K562 (cell line): ENCODE results near the gene MPC2. TPM values are rescaled to one million over a fixed set of nuclear protein-coding genes. Genes with fewer than 3 reads are reported as not detected.

Source experiments
- ATAC-seq: fragments of 200-7000 bp; cut with Tn5 transposase; 3 replicates; pipeline ENCODE4 v1.9.1; 2020; ENCODE audit warnings: moderate library complexity
- BruUV-seq: library from RNA; stranded (reverse); fragments of 400-500 nt; replicated peaks from 2 replicates; lab custom pipeline; 2021; lab: Mats Ljungman, UMichigan
- CTCF ChIA-PET: fragments of 300-600 bp; formaldehyde crosslinking; extraction: SDS; loops from one replicate; lab custom pipeline; 2021; ENCODE audit warnings: low intra/inter-chr PET ratio; lab: Yijun Ruan, JAX
- POLR2A ChIA-PET: fragments of 300-600, 350-650 bp; sonication (Branson Sonifier 250); formaldehyde crosslinking; extraction: SDS; loops from one replicate; lab custom pipeline; 2021; ENCODE audit warnings: antibody characterized with exemption, inconsistent platforms; lab: Yijun Ruan, JAX
- DNase-seq, 4 experiments: peaks; one replicate each; pipeline versions ENCODE4 v3.0.0 to v3.0.0-alpha.2; 2011 to 2018; ENCODE audit warnings: low spot score in 3 of 4, mixed read lengths in 3 of 4; ENCODE audit errors: extremely low read depth in 1 of 4
- FAIRE-seq: peaks from 2 replicates; lab custom pipeline; 2011; peaks lifted over from hg19 to GRCh38; lab: Jason Lieb, UNC
- H2AFZ ChIP-seq: 2 replicates; pipeline ENCODE4 v1.6.0; 2011; ENCODE audit warnings: low read depth, low read length, control low read depth, inconsistent platforms
- H3K27ac ChIP-seq: fragments of 200-600 bp; 3 replicates; pipeline ENCODE4 v1.8.0; 2011; ENCODE audit warnings: low read depth, mild to moderate bottlenecking, control low read depth, inconsistent platforms, low read length, moderate library complexity, mixed read lengths; ENCODE audit errors: extremely low read depth
- H3K27me3 ChIP-seq, 2 experiments: fragments of 300-600 bp in 1 of 2; 2 replicates in 1 of 2; 3 replicates in 1 of 2; pipeline versions ENCODE4 v1.6.0 to v1.8.0; 2011; ENCODE audit warnings: inconsistent platforms in 2 of 2, low read length in 2 of 2, mild to moderate bottlenecking in 1 of 2, mixed read lengths in 1 of 2, moderate library complexity in 1 of 2; ENCODE audit not compliant: control insufficient read depth in 2 of 2, insufficient read depth in 2 of 2
- H3K36me3 ChIP-seq: fragments of 300-600 bp; 3 replicates; pipeline ENCODE4 v1.8.0; 2011; ENCODE audit warnings: mild to moderate bottlenecking, low read length, inconsistent platforms; ENCODE audit not compliant: control insufficient read depth, insufficient read depth
- H3K4me1 ChIP-seq, 2 experiments: fragments of 200-600 bp in 1 of 2; replicated peaks in 1 of 2; 2 replicates in 1 of 2; 3 replicates in 1 of 2; pipeline versions ENCODE4 v1.5.1 to v1.8.0; 2011; ENCODE audit warnings: inconsistent platforms in 2 of 2, low read length in 2 of 2, mild to moderate bottlenecking in 1 of 2, mixed read lengths in 1 of 2, moderate library complexity in 1 of 2; ENCODE audit not compliant: control insufficient read depth in 2 of 2, insufficient read depth in 2 of 2
- H3K4me2 ChIP-seq: 2 replicates; pipeline ENCODE4 v1.6.1; 2011; ENCODE audit warnings: low read length, control low read depth, inconsistent platforms, mixed read lengths; ENCODE audit not compliant: insufficient read depth
- H3K4me3 ChIP-seq: fragments of 200-600 bp; sonication (generic), shearing (Covaris generic); 2 replicates; pipeline ENCODE4 v1.5.1; 2016; ENCODE audit warnings: control low read depth, inconsistent platforms
- H3K79me2 ChIP-seq: fragments of 200-600 bp; 3 replicates; pipeline ENCODE4 v1.8.0; 2011; ENCODE audit warnings: low read length, inconsistent platforms; ENCODE audit not compliant: control insufficient read depth, insufficient read depth
- H3K9ac ChIP-seq, 2 experiments: 2 replicates each; pipeline versions ENCODE4 v1.6.0 to v1.6.1; 2011; ENCODE audit warnings: low read depth in 2 of 2, low read length in 2 of 2, control low read depth in 1 of 2, inconsistent platforms in 1 of 2, mild to moderate bottlenecking in 1 of 2, mixed read lengths in 1 of 2; ENCODE audit not compliant: insufficient read depth in 1 of 2
- H3K9me1 ChIP-seq: one replicate; pipeline ENCODE4 v1.6.0; 2011; ENCODE audit warnings: inconsistent platforms, mild to moderate bottlenecking, low read length, moderate library complexity; ENCODE audit not compliant: control insufficient read depth, insufficient read depth
- H3K9me3 ChIP-seq: replicated peaks from 2 replicates; pipeline ENCODE4 v1.5.1; 2011; ENCODE audit warnings: low read depth, low read length, inconsistent platforms; ENCODE audit not compliant: control insufficient read depth, insufficient read depth
- H4K20me1 ChIP-seq: replicated peaks from 2 replicates; pipeline ENCODE4 v1.6.1; 2011; ENCODE audit warnings: low read length, inconsistent platforms, mixed read lengths; ENCODE audit not compliant: control insufficient read depth, insufficient read depth
- ADNP ChIP-seq: fragments of 200-800 bp; sonication (Bioruptor generic); IDR thresholded peaks from 2 replicates; pipeline ENCODE4 v1.6.1; 2016; ENCODE audit warnings: missing genetic modification characterization, missing compliant biosample characterization
- CCNT2 ChIP-seq: IDR thresholded peaks from 2 replicates; pipeline ENCODE4 v1.6.1; 2011; ENCODE audit warnings: borderline replicate concordance, low read depth, mild to moderate bottlenecking, moderate library complexity, mixed read lengths, low read length; ENCODE audit not compliant: insufficient read length; ENCODE audit errors: extremely low read depth
- HMGN3 ChIP-seq: IDR thresholded peaks from 2 replicates; pipeline ENCODE4 v1.6.1; 2011; ENCODE audit warnings: borderline replicate concordance, low read depth, mild to moderate bottlenecking, mixed read lengths, low read length; ENCODE audit not compliant: insufficient read length; ENCODE audit errors: extremely low read depth
- MLLT1 ChIP-seq, 2 experiments: fragments of 450-650 bp; IDR thresholded peaks; 2 replicates each; pipeline ENCODE4 v1.6.1; 2016
- NCOA6 ChIP-seq: fragments of 450-650 bp; IDR thresholded peaks from 2 replicates; pipeline ENCODE4 v1.6.1; 2017; ENCODE audit warnings: mild to moderate bottlenecking
- SFPQ ChIP-seq: fragments of 200-400 bp; formaldehyde crosslinking; IDR thresholded peaks from 2 replicates; pipeline ENCODE4 v1.6.1; 2017; ENCODE audit warnings: mild to moderate bottlenecking, low read depth, low read length, moderate library complexity
- WGBS: fragments of 100-300 bp; shearing (Covaris generic); methylation state at CpG from one replicate; pipeline ENCODE4 v1.1.6; 2016; ENCODE audit warnings: low coverage, mixed read lengths; ENCODE audit not compliant: insufficient coverage; ENCODE audit errors: missing lambda C conversion rate; 5-methylcytosine and 5-hydroxymethylcytosine counted together
- in situ Hi-C: fragments of 300-500 bp; cut with MboI; formaldehyde crosslinking; loops from 4 replicates; pipeline ENCODE4 v1.15.0; 2018; ENCODE audit warnings: inconsistent platforms, mixed read lengths
- intact Hi-C: fragments of 100-400 bp; cut with micrococcal nuclease; formaldehyde crosslinking; loops from 2 replicates; pipeline ENCODE4 v1.14.2; 2022
- polyA plus RNA-seq, 8 experiments: library from polyadenylated mRNA; depleted of rRNA in 4 of 8; stranded (reverse) in 5 of 8; unstranded in 3 of 8; fragments of >200 nt; fragmentation: Nextera tagmentation in 2 of 8; fragmentation: Illumina TruSeq in 1 of 8; extraction: Ambion mirVana in 2 of 8; extraction: Trizol in 1 of 8; gene quantifications; 2 replicates each; pipeline versions ENCODE4 v1.2.1 to v1.2.3, GENCODE V29; 2011 to 2014; ENCODE audit warnings: inconsistent platforms in 1 of 8, missing spikeins in 1 of 8
- total RNA-seq, 7 experiments: library from RNA; depleted of rRNA in 6 of 7; stranded (reverse); fragments of >200 nt in 6 of 7; fragmentation: Illumina TruSeq in 2 of 7; extraction: Trizol in 2 of 7; gene quantifications; 2 replicates each; pipeline versions ENCODE4 v1.2.1 to v1.2.3, GENCODE V29; 2011 to 2021; ENCODE audit warnings: low replicate concordance in 1 of 7
- TF ChIP-seq, protein P1 (sequence below): fragments of 450-650 bp; IDR thresholded peaks from 2 replicates; pipeline ENCODE4 v1.6.1; 2017; ENCODE audit warnings: antibody characterized with exemption
- TF ChIP-seq, protein P2 (sequence below): IDR thresholded peaks from 2 replicates; pipeline ENCODE4 v1.6.1; 2011; ENCODE audit warnings: borderline replicate concordance, low read depth, mild to moderate bottlenecking, moderate library complexity, low read length; ENCODE audit not compliant: insufficient read depth, poor library complexity, severe bottlenecking

Gene MPC2
- total and polyA plus RNA-seq, 9 of the 15 experiments (the other 6 are each of a cell fraction or from before 2014, with no cell fraction given) = 70.7 to 179 (median 144) TPM

GRCh38 chr1:167911413-167911812, 25.5 kb downstream of the MPC2 start:
- ATAC-seq (no peak), DNase-seq (no peak), FAIRE-seq (no peak)
- Histone ChIP-seq H3K36me3 (peaks cover 13% of the 10 kb centered on the region; the same call in 2 of the 3 replicates), H3K9me3 (peaks cover 19% of the 10 kb centered on the region), H3K4me3 (no peak overlapping the region), H3K9ac (no peak overlapping the region), H3K9me1 (no peaks in the 10 kb centered on the region), H3K4me1 (peaks cover 4 to 8% of the 10 kb centered on the region in 2 experiments; a peak in 3 of 5 replicates), H4K20me1 (no peaks in the 10 kb centered on the region), H3K79me2 (peaks cover 6% of the 10 kb centered on the region; the same call in 1 of the 3 replicates), H3K4me2 (no peak overlapping the region), H3K27me3 (no peaks in the 10 kb centered on the region), H2AFZ (no peak overlapping the region), H3K27ac (no peak overlapping the region)
- ChIA-PET POLR2A (interaction anchor here (1.4 kb wide), 1 partner anchor 46 kb away, joined by 3 read pairs; no protein-coding TSS in a partner anchor), CTCF (no interaction called here)
- no TSS peak for BruUV-seq
- in situ Hi-C loops = no loop called here
- 90% methylated on average over 8 of the region's 8 CpGs for WGBS
- TF ChIP-seq SFPQ = no peak
- no peak for TF ChIP-seq MLLT1 (IDR thresholded peaks at IDR 0.05)
- TF ChIP-seq HMGN3 = no peak
- no peak for TF ChIP-seq CCNT2
- TF ChIP-seq, protein P1, sequence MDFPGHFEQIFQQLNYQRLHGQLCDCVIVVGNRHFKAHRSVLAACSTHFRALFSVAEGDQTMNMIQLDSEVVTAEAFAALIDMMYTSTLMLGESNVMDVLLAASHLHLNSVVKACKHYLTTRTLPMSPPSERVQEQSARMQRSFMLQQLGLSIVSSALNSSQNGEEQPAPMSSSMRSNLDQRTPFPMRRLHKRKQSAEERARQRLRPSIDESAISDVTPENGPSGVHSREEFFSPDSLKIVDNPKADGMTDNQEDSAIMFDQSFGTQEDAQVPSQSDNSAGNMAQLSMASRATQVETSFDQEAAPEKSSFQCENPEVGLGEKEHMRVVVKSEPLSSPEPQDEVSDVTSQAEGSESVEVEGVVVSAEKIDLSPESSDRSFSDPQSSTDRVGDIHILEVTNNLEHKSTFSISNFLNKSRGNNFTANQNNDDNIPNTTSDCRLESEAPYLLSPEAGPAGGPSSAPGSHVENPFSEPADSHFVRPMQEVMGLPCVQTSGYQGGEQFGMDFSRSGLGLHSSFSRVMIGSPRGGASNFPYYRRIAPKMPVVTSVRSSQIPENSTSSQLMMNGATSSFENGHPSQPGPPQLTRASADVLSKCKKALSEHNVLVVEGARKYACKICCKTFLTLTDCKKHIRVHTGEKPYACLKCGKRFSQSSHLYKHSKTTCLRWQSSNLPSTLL = no peak
- no peak for TF ChIP-seq ADNP
- no peak for TF ChIP-seq NCOA6
- TF ChIP-seq, protein P2, sequence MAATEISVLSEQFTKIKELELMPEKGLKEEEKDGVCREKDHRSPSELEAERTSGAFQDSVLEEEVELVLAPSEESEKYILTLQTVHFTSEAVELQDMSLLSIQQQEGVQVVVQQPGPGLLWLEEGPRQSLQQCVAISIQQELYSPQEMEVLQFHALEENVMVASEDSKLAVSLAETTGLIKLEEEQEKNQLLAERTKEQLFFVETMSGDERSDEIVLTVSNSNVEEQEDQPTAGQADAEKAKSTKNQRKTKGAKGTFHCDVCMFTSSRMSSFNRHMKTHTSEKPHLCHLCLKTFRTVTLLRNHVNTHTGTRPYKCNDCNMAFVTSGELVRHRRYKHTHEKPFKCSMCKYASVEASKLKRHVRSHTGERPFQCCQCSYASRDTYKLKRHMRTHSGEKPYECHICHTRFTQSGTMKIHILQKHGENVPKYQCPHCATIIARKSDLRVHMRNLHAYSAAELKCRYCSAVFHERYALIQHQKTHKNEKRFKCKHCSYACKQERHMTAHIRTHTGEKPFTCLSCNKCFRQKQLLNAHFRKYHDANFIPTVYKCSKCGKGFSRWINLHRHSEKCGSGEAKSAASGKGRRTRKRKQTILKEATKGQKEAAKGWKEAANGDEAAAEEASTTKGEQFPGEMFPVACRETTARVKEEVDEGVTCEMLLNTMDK = no peak
- intact Hi-C loops = no loop called here
